Cardiac fibroblast (primary cell): ENCODE results near the gene GMEB1.
"Not testable (repeated sequence)": the region's sequence is repeated elsewhere in the genome, so short reads cannot be mapped to it uniquely, and the experiment has no call there.

Experiments used
- DNase-seq, 2 donors: peaks; one replicate each; pipeline versions ENCODE4 v3.0.0 to v3.0.0-alpha.2; 2010; ENCODE audit warnings: low read depth in 2 of 2
- H3K4me3 ChIP-seq, 2 donors: replicated peaks in 1 of 2; 1 replicate in 1 of 2; 2 replicates in 1 of 2; pipeline ENCODE4 v1.5.1; 2011; ENCODE audit warnings: low read depth in 2 of 2, low read length in 2 of 2, mild to moderate bottlenecking in 2 of 2, moderate library complexity in 1 of 2
- CTCF ChIP-seq: IDR thresholded peaks from one replicate; pipeline ENCODE4 v1.5.1; 2011; ENCODE audit warnings: low read depth, mild to moderate bottlenecking, low read length, inconsistent platforms

GMEB1 gene

GRCh38 chr1:28718586-28719331, 50.2 kb downstream of the GMEB1 start:
- no peak for TF ChIP-seq CTCF
- peak; percentile 51 to 64 for DNase-seq
- no peak overlapping the region for H3K4me3 ChIP-seq

GRCh38 chr1:28719332-28719619, 50.7 kb downstream of the GMEB1 start:
- no peak for DNase-seq
- no peak for TF ChIP-seq CTCF
- no peak overlapping the region for H3K4me3 ChIP-seq

GRCh38 chr1:28720376-28720775, 51.8 kb downstream of the GMEB1 start:
- no peak for DNase-seq
- no peak overlapping the region for H3K4me3 ChIP-seq
- no peak for TF ChIP-seq CTCF

GRCh38 chr1:28721927-28722326, 53.3 kb downstream of the GMEB1 start:
- H3K4me3 ChIP-seq = not testable (repeated sequence)
- DNase-seq = peak in 1 of 2 donors; percentile 13

- DNase-seq, H3K4me3 ChIP-seq: not testable (repeated sequence)
Observed at GRCh38 chr1:28725365-28725764, 56.8 kb downstream of the GMEB1 start.

GRCh38 chr1:28735961-28736449, 67.4 kb downstream of the GMEB1 start:
- TF ChIP-seq CTCF = no peak
- DNase-seq = no peak
- H3K4me3 ChIP-seq = peak overlapping the region; percentile 24 to 47

GRCh38 chr1:28736450-28737306, 68.1 kb downstream of the GMEB1 start, which contains the start of gene YTHDF2:
Gene YTHDF2, plus strand, starts transcription at chr1:28736940. Its CDS starts 181 bp downstream, at chr1:28737121.
- DNase-seq = peak; percentile 98 to 99
- peak; percentile 82 for TF ChIP-seq CTCF
- H3K4me3 ChIP-seq = peak within 1 kb of the TSS; percentile 78 to 81
